Mucosa of gallbladder (tissue), 1 donor: ENCODE measurements around the gene GRIN1. TPM values are rescaled to one million over a fixed set of nuclear protein-coding genes. Genes with fewer than 3 reads are reported as not detected.

ENCODE experiments used
- DNase-seq: peaks from one replicate; pipeline ENCODE4 v3.0.0-alpha.2; 2020; ENCODE audit warnings: low spot score
- total RNA-seq: library from RNA; stranded (reverse); gene quantifications from one replicate; pipeline ENCODE4 v1.2.1, GENCODE V29; 2021
- donor health status: DM: no; HTN: no; CAD: no.

The GRIN1 gene
- total RNA-seq, 1 donor from 2014 or later = 0.83 TPM

GRCh38 chr9:137164370-137165249 lies 25.7 kb downstream of the GRIN1 start:
- DNase-seq = no peak

GRCh38 chr9:137165250-137165836 lies 26.4 kb downstream of the GRIN1 start:
- DNase-seq = no peak

GRCh38 chr9:137166380-137167229 lies 27.7 kb downstream of the GRIN1 start:
- no peak for DNase-seq

DNA sequence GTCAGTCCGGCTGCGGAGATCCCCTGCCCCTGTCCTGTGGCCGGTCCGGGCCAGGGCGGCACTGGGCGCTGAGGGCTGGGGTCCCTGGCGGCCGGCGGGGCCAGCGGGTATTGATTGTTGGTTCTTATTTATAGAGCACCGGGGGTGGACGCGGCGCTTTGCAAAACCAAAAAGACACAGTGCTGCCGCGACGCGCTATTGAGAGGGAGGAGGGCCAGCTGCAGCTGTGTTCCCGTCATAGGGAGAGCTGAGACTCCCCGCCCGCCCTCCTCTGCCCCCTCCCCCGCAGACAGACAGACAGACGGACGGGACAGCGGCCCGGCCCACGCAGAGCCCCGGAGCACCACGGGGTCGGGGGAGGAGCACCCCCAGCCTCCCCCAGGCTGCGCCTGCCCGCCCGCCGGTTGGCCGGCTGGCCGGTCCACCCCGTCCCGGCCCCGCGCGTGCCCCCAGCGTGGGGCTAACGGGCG lies 28.4 kb downstream of the GRIN1 start:
- DNase-seq = no peak

DNA sequence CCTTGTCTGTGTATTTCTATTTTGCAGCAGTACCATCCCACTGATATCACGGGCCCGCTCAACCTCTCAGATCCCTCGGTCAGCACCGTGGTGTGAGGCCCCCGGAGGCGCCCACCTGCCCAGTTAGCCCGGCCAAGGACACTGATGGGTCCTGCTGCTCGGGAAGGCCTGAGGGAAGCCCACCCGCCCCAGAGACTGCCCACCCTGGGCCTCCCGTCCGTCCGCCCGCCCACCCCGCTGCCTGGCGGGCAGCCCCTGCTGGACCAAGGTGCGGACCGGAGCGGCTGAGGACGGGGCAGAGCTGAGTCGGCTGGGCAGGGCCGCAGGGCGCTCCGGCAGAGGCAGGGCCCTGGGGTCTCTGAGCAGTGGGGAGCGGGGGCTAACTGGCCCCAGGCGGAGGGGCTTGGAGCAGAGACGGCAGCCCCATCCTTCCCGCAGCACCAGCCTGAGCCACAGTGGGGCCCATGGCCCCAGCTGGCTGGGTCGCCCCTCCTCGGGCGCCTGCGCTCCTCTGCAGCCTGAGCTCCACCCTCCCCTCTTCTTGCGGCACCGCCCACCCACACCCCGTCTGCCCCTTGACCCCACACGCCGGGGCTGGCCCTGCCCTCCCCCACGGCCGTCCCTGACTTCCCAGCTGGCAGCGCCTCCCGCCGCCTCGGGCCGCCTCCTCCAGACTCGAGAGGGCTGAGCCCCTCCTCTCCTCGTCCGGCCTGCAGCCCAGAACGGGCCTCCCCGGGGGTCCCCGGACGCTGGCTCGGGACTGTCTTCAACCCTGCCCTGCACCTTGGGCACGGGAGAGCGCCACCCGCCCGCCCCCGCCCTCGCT lies 29.0 kb downstream of the GRIN1 start:
- no peak for DNase-seq

GRCh38 chr9:137168573-137168903 lies 29.6 kb downstream of the GRIN1 start:
- no peak for DNase-seq

GRCh38 chr9:137168904-137169856 lies 30.2 kb downstream of the GRIN1 start:
- no peak for DNase-seq

DNA sequence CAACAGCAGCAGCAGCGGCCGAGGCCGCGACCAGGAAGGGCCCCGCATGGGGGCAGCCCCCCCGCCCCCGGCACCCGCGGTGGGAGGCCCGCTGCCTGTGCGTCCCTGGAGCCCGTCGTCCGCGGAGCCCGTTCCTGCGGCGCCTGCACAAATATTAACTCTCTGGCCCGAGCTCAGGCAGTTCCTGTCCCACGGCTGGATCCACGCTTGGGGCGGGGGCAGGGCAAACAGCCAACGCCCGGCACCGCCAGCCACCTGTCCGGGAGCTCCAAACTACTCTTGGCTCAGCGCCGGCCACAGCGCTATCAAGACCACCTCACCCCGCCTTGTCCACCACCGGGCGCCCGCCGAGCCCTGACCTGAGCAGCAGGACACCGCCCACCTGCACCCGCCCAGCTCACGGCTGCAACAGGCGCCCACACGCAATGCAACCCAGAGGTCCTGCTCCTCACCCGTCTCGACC lies 31.0 kb downstream of the GRIN1 start, which contains the start of gene LRRC26:
Gene LRRC26, minus strand, starts transcription at position 156 of the 463 bp plus-strand sequence. Its CDS starts 108 bp downstream, at position 48.
- no peak for DNase-seq

DNA sequence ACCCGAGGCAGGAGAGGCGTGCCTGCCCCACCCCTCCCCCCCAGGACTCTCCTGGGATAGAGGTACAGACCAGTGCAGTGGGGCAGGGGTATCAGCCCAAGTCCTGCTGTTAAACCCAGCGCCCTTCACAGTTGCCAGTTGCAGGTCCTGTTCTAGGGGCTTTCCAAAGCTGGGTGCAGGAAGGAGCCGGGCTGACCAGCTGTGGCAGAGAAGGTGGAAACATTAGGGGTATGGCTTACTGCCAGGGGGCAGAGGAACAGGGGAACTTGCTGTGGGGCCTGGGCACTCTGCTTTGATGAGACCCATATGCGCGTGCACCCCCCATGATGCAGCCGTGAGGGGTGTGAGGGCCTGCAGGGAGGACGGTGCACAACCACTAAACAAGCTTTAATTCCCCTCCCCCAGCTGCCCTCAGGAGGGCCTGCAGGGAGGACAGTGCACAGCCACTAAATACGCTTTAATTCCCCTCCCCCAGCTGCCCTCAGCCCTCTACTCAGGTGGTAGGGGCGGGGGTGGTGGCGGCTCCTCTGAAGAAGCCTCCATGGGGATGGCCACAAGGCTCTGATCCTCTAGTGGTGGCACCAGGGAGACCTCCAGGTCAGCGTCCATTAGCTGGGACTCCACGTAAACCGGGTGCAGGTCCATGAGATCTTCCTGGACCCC lies 31.7 kb downstream of the GRIN1 start:
- no peak for DNase-seq

DNA sequence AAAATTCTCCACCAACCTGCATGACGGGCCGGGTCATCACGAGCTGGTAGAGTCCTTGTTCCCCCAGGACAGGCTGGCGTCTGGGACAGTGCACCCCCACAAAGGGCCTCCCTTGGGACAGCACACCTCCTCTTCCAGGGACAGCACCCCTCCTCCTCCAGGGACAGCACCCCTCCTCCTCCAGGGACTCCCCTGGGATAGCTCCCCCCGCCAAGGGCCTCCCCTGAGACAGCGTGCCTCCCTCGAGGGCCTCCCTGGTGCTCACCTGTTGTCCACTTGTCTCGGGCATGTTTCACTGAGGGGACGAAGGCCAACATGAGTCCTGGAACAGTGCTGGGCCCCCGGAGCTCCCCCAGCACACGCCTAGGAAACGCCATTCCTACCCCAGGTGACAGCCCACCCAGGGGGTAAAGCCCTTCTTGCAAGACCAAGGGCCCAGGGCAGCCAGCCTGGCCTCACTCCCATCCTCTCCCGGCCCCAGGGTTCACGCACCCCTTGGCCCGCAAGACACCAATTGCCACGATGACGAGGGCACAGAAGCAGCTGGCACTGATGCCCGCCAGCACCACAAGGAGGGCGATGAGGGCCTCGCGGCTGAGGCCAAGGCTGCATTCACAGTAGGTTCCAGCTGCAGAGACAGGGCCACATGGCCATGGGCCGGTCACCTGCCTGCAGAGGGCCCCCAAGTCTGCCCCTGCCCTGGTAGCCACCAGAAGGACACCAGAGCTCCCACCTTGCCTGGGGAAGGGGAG lies 32.4 kb downstream of the GRIN1 start:
- DNase-seq = no peak

GRCh38 chr9:137172901-137173795 lies 34.2 kb downstream of the GRIN1 start:
- no peak for DNase-seq

- no peak for DNase-seq
Measured at GRCh38 chr9:137173796-137174664, 35.1 kb downstream of the GRIN1 start.

DNA sequence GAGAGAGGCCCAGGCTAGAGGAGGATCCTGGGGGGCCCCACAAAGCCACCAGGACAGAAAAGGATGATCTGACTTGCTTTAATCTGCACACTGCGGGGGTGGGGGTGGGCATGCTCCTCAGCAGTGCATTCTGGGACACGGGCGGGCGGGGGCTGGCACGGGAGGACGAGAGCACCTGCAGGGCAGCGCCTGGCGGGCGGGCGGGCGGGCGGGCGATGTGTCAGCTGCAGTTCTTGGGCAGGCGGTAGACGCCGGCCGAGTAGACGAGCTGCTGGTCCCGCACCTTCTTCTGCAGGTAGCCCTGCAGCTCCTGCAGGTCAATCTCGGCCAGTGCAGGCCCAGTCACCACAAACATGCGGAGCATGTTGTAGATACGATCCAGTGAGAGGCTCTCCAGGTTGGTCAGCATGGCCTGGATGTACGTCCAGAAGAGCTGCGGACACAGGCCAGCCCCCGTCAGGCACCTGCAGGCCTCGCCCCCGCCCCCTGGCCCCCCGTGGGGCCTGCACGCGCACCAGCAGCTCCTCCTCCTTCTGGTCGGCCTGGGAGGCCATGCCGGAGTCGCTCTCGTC lies 35.9 kb downstream of the GRIN1 start:
- DNase-seq = no peak

DNA sequence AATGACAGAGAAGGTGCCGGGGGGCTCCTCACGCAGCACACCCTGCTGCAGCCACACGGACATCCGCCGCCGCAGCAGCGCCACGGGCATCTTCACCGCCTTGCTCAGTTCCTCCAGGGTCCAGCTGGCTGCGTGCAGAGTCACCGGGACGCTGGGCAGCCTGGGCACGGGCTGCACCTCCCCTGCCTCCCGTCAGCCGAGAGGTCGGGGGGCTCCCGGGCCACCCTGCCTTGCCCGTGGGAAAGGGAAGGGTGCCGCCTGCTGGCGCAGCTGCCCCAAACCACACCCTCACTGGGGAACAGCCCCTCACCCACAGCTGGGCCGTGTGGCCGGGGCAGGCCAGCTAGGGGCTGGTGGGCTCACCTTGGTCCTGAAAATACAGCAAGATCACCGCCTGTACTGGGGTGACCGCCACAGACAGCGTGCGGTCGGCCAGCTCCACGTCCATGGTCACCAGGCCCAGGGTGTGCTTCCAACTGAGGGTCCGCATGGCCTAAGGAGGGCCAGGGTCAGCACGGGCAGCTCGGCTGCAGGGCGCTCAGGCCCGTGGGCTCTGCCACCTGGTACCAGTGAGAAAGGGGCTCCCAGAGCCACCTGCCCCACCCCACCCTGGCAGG lies 36.5 kb downstream of the GRIN1 start:
- no peak for DNase-seq

GRCh38 chr9:137176302-137177182 lies 37.6 kb downstream of the GRIN1 start:
- DNase-seq = no peak
